ENCODE data around the gene FERD3L.

- TF ChIP-seq CTCF (IDR thresholded peaks at IDR 0.05; ENCODE audit: insufficient read depth, low read depth, low read length) (no peak), EZH2 (IDR thresholded peaks at IDR 0.05; ENCODE audit: insufficient read depth, low read length) (no peak)
Measured at GRCh38 chr7:19139706-19140327, 5.4 kb downstream of the FERD3L start.

All from astrocyte (in vitro differentiated cells and primary cell).